GM12878 (cell line): Measurements from ENCODE around the gene LAMA4. TPM values are rescaled to one million over a fixed set of nuclear protein-coding genes. Genes with fewer than 3 reads are reported as not detected.

ENCODE experiments used
- ATAC-seq: fragments of 200-7000 bp; cut with Tn5 transposase; 3 replicates; pipeline ENCODE4 v1.9.1; 2020; ENCODE audit warnings: mild to moderate bottlenecking, moderate library complexity
- BruUV-seq: library from RNA; stranded (reverse); fragments of 400-500 nt; replicated peaks from 2 replicates; lab custom pipeline; 2021; lab: Mats Ljungman, UMichigan
- CTCF ChIA-PET: fragments of 300-600 bp; sonication (Branson Sonifier 250); formaldehyde crosslinking; extraction: SDS; loops from one replicate; lab custom pipeline; 2021; ENCODE audit warnings: inconsistent platforms; lab: Yijun Ruan, JAX
- POLR2A ChIA-PET: fragments of 350-600 bp; formaldehyde crosslinking; extraction: SDS; loops from one replicate; lab custom pipeline; 2021; ENCODE audit warnings: inconsistent platforms; lab: Charles Lee
- RAD21 ChIA-PET: fragments of 300-600 bp; sonication (Branson Sonifier 250); formaldehyde crosslinking; loops from one replicate; lab custom pipeline; 2023; ENCODE audit warnings: antibody characterized with exemption; ENCODE audit not compliant: unreplicated experiment; lab: Charles Lee
- SMC1A ChIA-PET: fragments of 300-600 bp; sonication (Branson Sonifier 250); formaldehyde crosslinking; loops from one replicate; lab custom pipeline; 2023; ENCODE audit not compliant: unreplicated experiment, uncharacterized antibody; lab: Charles Lee
- DNase-seq: peaks from one replicate; pipeline ENCODE4 v3.0.0-alpha.2; 2011; ENCODE audit warnings: low read depth, low spot score
- FAIRE-seq: peaks from 3 replicates; lab custom pipeline; 2011; peaks lifted over from hg19 to GRCh38; lab: Jason Lieb, UNC
- H2AFZ ChIP-seq: 2 replicates; pipeline ENCODE4 v1.6.0; 2011; ENCODE audit warnings: low read depth, low read length, control low read depth; ENCODE audit not compliant: control insufficient read depth
- H3K27ac ChIP-seq: 2 replicates; pipeline ENCODE4 v1.5.1; 2011; ENCODE audit warnings: control low read depth; ENCODE audit not compliant: control insufficient read depth, insufficient read depth
- H3K27me3 ChIP-seq, 2 experiments: replicated peaks in 1 of 2; 2 replicates each; pipeline versions ENCODE4 v1.6.0 to v1.6.1; 2011; ENCODE audit warnings: low read length in 1 of 2; ENCODE audit not compliant: control insufficient read depth in 2 of 2, insufficient read depth in 2 of 2
- H3K36me3 ChIP-seq, 2 experiments: 2 replicates each; pipeline ENCODE4 v1.5.1; 2011; ENCODE audit warnings: low read length in 1 of 2; ENCODE audit not compliant: control insufficient read depth in 2 of 2, insufficient read depth in 2 of 2
- H3K4me1 ChIP-seq: 2 replicates; pipeline ENCODE4 v1.6.1; 2011; ENCODE audit warnings: mild to moderate bottlenecking, low read length, moderate library complexity, mixed read lengths; ENCODE audit not compliant: control insufficient read depth, insufficient read depth
- H3K4me2 ChIP-seq: 2 replicates; pipeline ENCODE4 v1.6.0; 2011; ENCODE audit warnings: control low read depth; ENCODE audit not compliant: control insufficient read depth, insufficient read depth
- H3K4me3 ChIP-seq: fragments of 200-600 bp; sonication (generic); 2 replicates; pipeline ENCODE4 v1.5.1; 2016
- H3K79me2 ChIP-seq: 2 replicates; pipeline ENCODE4 v1.6.0; 2011; ENCODE audit warnings: low read length; ENCODE audit not compliant: control insufficient read depth, insufficient read depth
- H3K9ac ChIP-seq: 2 replicates; pipeline ENCODE4 v1.8.0; 2011; ENCODE audit warnings: low read length, control low read depth, mixed read lengths; ENCODE audit not compliant: control insufficient read depth, insufficient read depth
- H3K9me3 ChIP-seq: replicated peaks from 3 replicates; pipeline ENCODE4 v1.5.1; 2011; ENCODE audit warnings: mild to moderate bottlenecking, low read length; ENCODE audit not compliant: control insufficient read depth, insufficient read depth
- H4K20me1 ChIP-seq: 2 replicates; pipeline ENCODE4 v1.6.0; 2011; ENCODE audit not compliant: control insufficient read depth, insufficient read depth
- BCL11A ChIP-seq: IDR thresholded peaks from 2 replicates; pipeline ENCODE4 v1.6.1; 2011; ENCODE audit warnings: low read depth, low read length
- CEBPB ChIP-seq, 2 experiments: fragments of 150-350 bp in 1 of 2; IDR thresholded peaks; 2 replicates each; pipeline ENCODE4 v1.6.1; 2012 to 2014; ENCODE audit warnings: low read depth in 2 of 2, low read length in 2 of 2, borderline replicate concordance in 1 of 2, inconsistent platforms in 1 of 2
- FOS ChIP-seq: IDR thresholded peaks from 3 replicates; pipeline ENCODE4 v1.6.1; 2011; ENCODE audit warnings: borderline replicate concordance; ENCODE audit not compliant: insufficient read length; ENCODE audit errors: extremely low read depth
- GABPA ChIP-seq: IDR thresholded peaks from 2 replicates; pipeline ENCODE4 v1.6.1; 2014; ENCODE audit warnings: antibody characterized with exemption, low read depth, mild to moderate bottlenecking, inconsistent platforms
- NR2F1 ChIP-seq: fragments of 450-650 bp; conservative IDR thresholded peaks from 2 replicates; pipeline ENCODE4 v1.6.1; 2017; ENCODE audit warnings: mild to moderate bottlenecking
- RAD51 ChIP-seq: fragments of 450-650 bp; IDR thresholded peaks from 2 replicates; pipeline ENCODE4 v1.6.1; 2016; ENCODE audit warnings: moderate library complexity, mild to moderate bottlenecking, inconsistent platforms
- SREBF2 ChIP-seq: IDR thresholded peaks from 2 replicates; pipeline ENCODE4 v1.6.1; 2012; ENCODE audit warnings: mild to moderate bottlenecking, low read length
- ZBED1 ChIP-seq: IDR thresholded peaks from 2 replicates; pipeline ENCODE4 v1.6.1; 2016; ENCODE audit warnings: borderline replicate concordance
- WGBS: methylation state at CpG from one replicate; pipeline ENCODE4 v1.1.6; 2016; ENCODE audit warnings: low lambda C conversion rate; ENCODE audit not compliant: insufficient replicate concordance, insufficient coverage; ENCODE audit errors: missing lambda C conversion rate; 5-methylcytosine and 5-hydroxymethylcytosine counted together
- in situ Hi-C: fragments of 300-500 bp; cut with MboI; formaldehyde crosslinking; loops from 9 replicates; pipeline ENCODE4 v1.14.3; 2018; ENCODE audit warnings: mixed read lengths
- intact Hi-C: fragments of 100-400 bp; cut with micrococcal nuclease; formaldehyde crosslinking; loops from one replicate; pipeline ENCODE4 v1.14.2; 2022; ENCODE audit not compliant: unreplicated experiment
- polyA plus RNA-seq, 11 experiments: library from polyadenylated mRNA; depleted of rRNA in 4 of 11; unstranded in 6 of 11; stranded (reverse) in 5 of 11; fragments of >200 nt; fragmentation: Nextera tagmentation in 4 of 11; fragmentation: Illumina TruSeq in 1 of 11; extraction: Ambion mirVana in 4 of 11; extraction: Trizol in 1 of 11; gene quantifications; 1 replicate in 1 of 11; 2 replicates in 10 of 11; pipeline versions ENCODE4 v1.2.1 to v1.2.3, GENCODE V29; 2011 to 2016; ENCODE audit warnings: inconsistent platforms in 2 of 11, missing spikeins in 2 of 11, low read depth in 1 of 11
- total RNA-seq, 4 experiments: library from RNA; depleted of rRNA in 3 of 4; stranded (reverse); fragments of >200 nt in 3 of 4; fragmentation: Illumina TruSeq in 1 of 4; extraction: Trizol in 1 of 4; gene quantifications; 2 replicates each; pipeline versions ENCODE4 v1.2.1 to v1.2.3, GENCODE V29; 2013 to 2021
- TF ChIP-seq, protein P1 (sequence below): fragments of 450-650 bp; IDR thresholded peaks from 2 replicates; pipeline ENCODE4 v1.6.1; 2017; ENCODE audit warnings: low read depth, mild to moderate bottlenecking, moderate library complexity

Gene LAMA4
- total and polyA plus RNA-seq, 10 of the 15 experiments (the other 5 are each of a cell fraction or from before 2014, with no cell fraction given) = 0.11 to 0.21 (median 0.14) TPM; not detected in 7

DNA sequence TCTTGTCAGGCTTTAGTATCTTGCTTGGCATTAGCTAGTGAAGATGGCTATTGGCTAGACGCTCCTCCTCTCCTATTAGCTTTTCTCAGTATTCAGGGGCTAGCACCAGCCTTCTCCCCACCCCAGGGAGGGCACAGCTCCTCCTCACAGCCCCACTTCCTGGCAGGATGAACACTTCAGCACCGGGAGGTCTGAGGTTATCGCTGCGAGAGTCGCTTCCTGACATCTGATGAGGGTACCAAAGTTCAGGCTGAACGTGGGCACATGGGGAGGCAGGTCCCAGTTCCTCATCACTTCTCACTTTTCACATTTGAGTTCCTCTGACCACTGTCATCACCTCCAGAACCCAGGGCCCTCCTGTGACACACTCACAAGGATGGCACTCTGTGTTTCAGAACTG is 66.6 kb downstream of the LAMA4 start:
- TF ChIP-seq NR2F1 = no peak
- no peak for TF ChIP-seq GABPA
- no peak for TF ChIP-seq ZBED1
- no peak for TF ChIP-seq SREBF2
- TF ChIP-seq FOS = no peak
- TF ChIP-seq, protein P1, sequence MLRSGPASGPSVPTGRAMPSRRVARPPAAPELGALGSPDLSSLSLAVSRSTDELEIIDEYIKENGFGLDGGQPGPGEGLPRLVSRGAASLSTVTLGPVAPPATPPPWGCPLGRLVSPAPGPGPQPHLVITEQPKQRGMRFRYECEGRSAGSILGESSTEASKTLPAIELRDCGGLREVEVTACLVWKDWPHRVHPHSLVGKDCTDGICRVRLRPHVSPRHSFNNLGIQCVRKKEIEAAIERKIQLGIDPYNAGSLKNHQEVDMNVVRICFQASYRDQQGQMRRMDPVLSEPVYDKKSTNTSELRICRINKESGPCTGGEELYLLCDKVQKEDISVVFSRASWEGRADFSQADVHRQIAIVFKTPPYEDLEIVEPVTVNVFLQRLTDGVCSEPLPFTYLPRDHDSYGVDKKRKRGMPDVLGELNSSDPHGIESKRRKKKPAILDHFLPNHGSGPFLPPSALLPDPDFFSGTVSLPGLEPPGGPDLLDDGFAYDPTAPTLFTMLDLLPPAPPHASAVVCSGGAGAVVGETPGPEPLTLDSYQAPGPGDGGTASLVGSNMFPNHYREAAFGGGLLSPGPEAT = no peak
- no peak for TF ChIP-seq CEBPB (IDR thresholded peaks at IDR 0.05; ENCODE audit: borderline replicate concordance in 1 of 2, low read depth in 2 of 2, low read length in 2 of 2)
- no peak for TF ChIP-seq BCL11A
- no peak for TF ChIP-seq RAD51
- Histone ChIP-seq H3K9me3 (no peaks in the 10 kb centered on the region), H3K36me3 (no peaks in the 10 kb centered on the region), H3K79me2 (no peaks in the 10 kb centered on the region), H3K4me3 (no peak overlapping the region), H3K4me2 (no peak overlapping the region), H3K27ac (no peak overlapping the region), H2AFZ (no peak overlapping the region), H3K4me1 (no peaks in the 10 kb centered on the region), H3K27me3 (no peaks in the 10 kb centered on the region), H3K9ac (no peak overlapping the region), H4K20me1 (no peaks in the 10 kb centered on the region)
- in situ Hi-C loops = loop anchor here (25.0 kb wide), 1 partner anchor 1725 kb away; no protein-coding TSS in a partner anchor
- ATAC-seq = no peak
- ChIA-PET RAD21 (interaction anchor here (2.4 kb wide), 1 partner anchor 8 kb away, joined by 11 read pairs; no protein-coding TSS in a partner anchor), SMC1A (interaction anchor here (0.9 to 3.4 kb wide), 4 partner anchors 11 to 148 kb away, joined by 3 to 10 read pairs (median 4); no protein-coding TSS in a partner anchor), CTCF (interaction anchor here (1.1 to 2.5 kb wide), 3 partner anchors 11 to 123 kb away, joined by 4 to 7 read pairs (median 5); no protein-coding TSS in a partner anchor), POLR2A (no interaction called here)
- no peak for FAIRE-seq
- DNase-seq = no peak
- WGBS = 0% methylated on average over 6 of the region's 6 CpGs
- intact Hi-C loops = loop anchor here (10.0 kb wide), 1 partner anchor 1717 kb away; no protein-coding TSS in a partner anchor
- no TSS peak for BruUV-seq
